NCI-H1092 (cell line): ENCODE data around the gene LSAMP.

Source experiments
- DNase-seq: peaks from one replicate; lab custom pipeline; 2025; lab: John Stamatoyannopoulos, UW

LSAMP gene

GRCh38 chr3:115958526-115958925 is 486.8 kb downstream of the LSAMP start:
- DNase-seq, result no peak

- DNase-seq, result no peak
Measured at GRCh38 chr3:115947325-115947724, 498.0 kb downstream of the LSAMP start.

- no peak for DNase-seq
Measured at GRCh38 chr3:115943579-115943978, 501.7 kb downstream of the LSAMP start.

GRCh38 chr3:115937054-115937453 is 508.2 kb downstream of the LSAMP start:
- no peak for DNase-seq

- DNase-seq, result no peak
Measured at GRCh38 chr3:115932807-115933206, 512.5 kb downstream of the LSAMP start.

- no peak for DNase-seq
Measured at GRCh38 chr3:115931581-115931980, 513.7 kb downstream of the LSAMP start.

- DNase-seq, result no peak
Measured at GRCh38 chr3:115930922-115931321, 514.4 kb downstream of the LSAMP start.

- no peak for DNase-seq
Measured at GRCh38 chr3:115930168-115930567, 515.1 kb downstream of the LSAMP start.

GRCh38 chr3:115928376-115928775 is 516.9 kb downstream of the LSAMP start:
- no peak for DNase-seq

GRCh38 chr3:115927197-115927596 is 518.1 kb downstream of the LSAMP start:
- no peak for DNase-seq

- no peak for DNase-seq
Measured at GRCh38 chr3:115922681-115923347, 522.5 kb downstream of the LSAMP start.

- DNase-seq, result no peak
Measured at GRCh38 chr3:115921711-115922110, 523.6 kb downstream of the LSAMP start.

- no peak for DNase-seq
Measured at GRCh38 chr3:115918900-115919299, 526.4 kb downstream of the LSAMP start.

- DNase-seq, result no peak
Measured at GRCh38 chr3:115916866-115917265, 528.4 kb downstream of the LSAMP start.

GRCh38 chr3:115915061-115915460 is 530.2 kb downstream of the LSAMP start:
- no peak for DNase-seq

- DNase-seq, result no peak
Measured at GRCh38 chr3:115913069-115913686, 532.1 kb downstream of the LSAMP start.

GRCh38 chr3:115912372-115912771 is 532.9 kb downstream of the LSAMP start:
- no peak for DNase-seq

GRCh38 chr3:115905871-115906270 is 539.4 kb downstream of the LSAMP start:
- no peak for DNase-seq

- no peak for DNase-seq
Measured at GRCh38 chr3:115903843-115904242, 541.4 kb downstream of the LSAMP start.

GRCh38 chr3:115901008-115901407 is 544.3 kb downstream of the LSAMP start:
- no peak for DNase-seq

GRCh38 chr3:115899535-115899934 is 545.8 kb downstream of the LSAMP start:
- no peak for DNase-seq

- no peak for DNase-seq
Measured at GRCh38 chr3:115898656-115899410, 546.5 kb downstream of the LSAMP start.

GRCh38 chr3:115891006-115891636 is 554.2 kb downstream of the LSAMP start:
- DNase-seq, result no peak
